ENCODE measurements around the gene NKIRAS1. TPM values are rescaled to one million over a fixed set of nuclear protein-coding genes. Genes with fewer than 3 reads are reported as not detected.

Gene NKIRAS1
- total and polyA plus RNA-seq, 2 of the 8 experiments (the other 6 are each of a cell fraction or from before 2014, with no cell fraction given): 3.4 to 7.0 TPM

DNA sequence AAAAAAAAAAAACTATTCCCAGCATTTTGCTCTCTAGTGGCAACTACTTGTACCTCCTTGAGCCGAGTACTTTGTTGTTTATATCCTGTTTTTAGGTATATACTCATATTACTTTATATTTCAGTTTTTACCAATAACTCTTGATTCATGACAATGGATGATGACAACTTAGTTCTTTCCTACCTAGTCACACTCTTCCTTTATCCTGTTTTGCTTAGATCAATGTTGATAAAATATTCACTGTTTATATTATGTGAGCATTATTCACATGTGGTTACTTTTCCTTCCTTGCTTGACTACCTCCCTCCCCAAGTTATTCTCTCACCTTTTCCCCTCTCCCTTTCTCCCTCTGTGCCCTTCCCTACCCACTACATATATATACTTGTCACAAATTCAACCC is 53.7 kb downstream of the NKIRAS1 start:
- no peaks in the 10 kb centered on the region for H3K27me3 ChIP-seq (replicated peaks in 1 of 4; ENCODE audit: control insufficient read depth in 3 of 4, extremely low read depth in 1 of 4, insufficient read depth in 3 of 4, low read length in 3 of 4)
- peaks cover 0 to 3% (median 0%) of the 10 kb centered on the region in 4 experiments; a peak in 1 of 8 replicates for H3K36me3 ChIP-seq (ENCODE audit: control insufficient read depth in 2 of 4, insufficient read depth in 4 of 4, low read length in 3 of 4)
- H3K18ac ChIP-seq (ENCODE audit: extremely low read depth, low read length): no peak overlapping the region
- no peaks in the 10 kb centered on the region for H3K9me3 ChIP-seq (ENCODE audit: insufficient read depth in 2 of 2, low read depth in 1 of 2, low read length in 1 of 2)
- H4K20me1 ChIP-seq (replicated peaks in 1 of 2; ENCODE audit: control insufficient read depth in 1 of 2, insufficient read depth in 2 of 2, low read length in 2 of 2): peaks cover 17 to 19% of the 10 kb centered on the region in 2 experiments
- no peak overlapping the region for H3K14ac ChIP-seq (ENCODE audit: insufficient read length)
- H4K5ac ChIP-seq (ENCODE audit: insufficient read length, low read depth, low read length): no peak overlapping the region
- no peak overlapping the region for H3K4me2 ChIP-seq (ENCODE audit: insufficient read depth in 1 of 2, low read depth in 2 of 2, low read length in 2 of 2)
- H2BK12ac ChIP-seq (ENCODE audit: low read depth, low read length): no peak overlapping the region
- no peak overlapping the region for H4K8ac ChIP-seq (ENCODE audit: extremely low read depth, insufficient read depth, low read length)
- no peak overlapping the region for H2AFZ ChIP-seq (ENCODE audit: low read length)
- CTCF ChIA-PET (ENCODE audit: partially characterized antibody): interaction anchor here (0.7 to 1.6 kb wide), 3 partner anchors 29 to 71 kb away, joined by 3 to 9 read pairs (median 3); partner anchors contain the start of genes NKIRAS1 and RPL15
- no peak overlapping the region for H4K91ac ChIP-seq (replicated peaks; ENCODE audit: insufficient read length, low read length)
- no peak overlapping the region for H2BK120ac ChIP-seq (replicated peaks; ENCODE audit: low read depth, low read length)
- no peak overlapping the region for H2BK20ac ChIP-seq (ENCODE audit: low read length)
- H2BK5ac ChIP-seq (ENCODE audit: low read depth, low read length): no peak overlapping the region
- no peak for FAIRE-seq
- POLR2A ChIA-PET (ENCODE audit: partially characterized antibody): interaction anchor here (2.3 to 4.1 kb wide), 2 partner anchors 52 to 54 kb away, joined by 7 to 13 read pairs; partner anchors contain the start of genes NKIRAS1 and RPL15
- H3K9ac ChIP-seq (replicated peaks in 1 of 4; ENCODE audit: extremely low read depth in 1 of 4, low read depth in 3 of 4, low read length in 3 of 4): no peak overlapping the region
- TF ChIP-seq ZNF274 (IDR thresholded peaks at IDR 0.05; ENCODE audit: borderline replicate concordance, extremely low read depth, low read length) (no peak), HDAC6 (IDR thresholded peaks at IDR 0.05; ENCODE audit: low read depth, low read length) (no peak), CHD2 (IDR thresholded peaks at IDR 0.05; ENCODE audit: low read length) (no peak), SP4 (IDR thresholded peaks at IDR 0.05; ENCODE audit: low read length) (no peak), HDAC2 (IDR thresholded peaks at IDR 0.05; ENCODE audit: borderline replicate concordance in 1 of 2, low read depth in 2 of 2, low read length in 2 of 2) (no peak), GTF2F1 (IDR thresholded peaks at IDR 0.05; ENCODE audit: borderline replicate concordance, low read depth, low read length) (no peak), TCF12 (IDR thresholded peaks at IDR 0.05; ENCODE audit: low read depth, low read length) (no peak), POLR2AphosphoS5 (IDR thresholded peaks at IDR 0.05; ENCODE audit: low read depth, low read length) (no peak), YY1 (IDR thresholded peaks at IDR 0.05; ENCODE audit: low read depth, low read length) (no peak), POU5F1 (IDR thresholded peaks at IDR 0.05; ENCODE audit: low read depth, low read length) (no peak)
- H3K4me3 ChIP-seq (ENCODE audit: extremely low read depth in 1 of 4, insufficient read depth in 2 of 4, low read depth in 3 of 4, low read length in 4 of 4): no peak overlapping the region
- no peak overlapping the region for H3K4ac ChIP-seq (replicated peaks; ENCODE audit: insufficient read length, low read depth, low read length)
- peaks cover 0 to 90% of the 10 kb centered on the region in 2 experiments; a peak in 2 of 4 replicates for H3K79me2 ChIP-seq (ENCODE audit: control insufficient read depth in 1 of 2, insufficient read depth in 2 of 2, low read length in 2 of 2)
- H3K79me1 ChIP-seq (ENCODE audit: low read depth, low read length): no peaks in the 10 kb centered on the region
- no peak overlapping the region for H2AK5ac ChIP-seq (ENCODE audit: low read depth, low read length)
- no peaks in the 10 kb centered on the region; the same call in 1 of the 2 replicates for H3K23me2 ChIP-seq (ENCODE audit: low read depth, low read length)
- H3K56ac ChIP-seq (replicated peaks; ENCODE audit: insufficient read length, low read depth, low read length): no peak overlapping the region
- H2BK15ac ChIP-seq (ENCODE audit: low read length): no peak overlapping the region
- 95% methylated on average over 1 of the region's 1 CpG; no CpG with 5 or more reads in 1 of the 2 experiments for WGBS, 2 experiments (ENCODE audit: extremely low coverage in 1 of 2, insufficient coverage in 1 of 2, insufficient read length in 1 of 2, insufficient replicate concordance in 2 of 2, low coverage in 1 of 2, low lambda C conversion rate in 2 of 2, missing lambda C conversion rate in 1 of 2)
- no peak overlapping the region for H3K23ac ChIP-seq (ENCODE audit: insufficient read length)
- H3K27ac ChIP-seq (ENCODE audit: low read depth, low read length): no peak overlapping the region
- H3K4me1 ChIP-seq (replicated peaks in 1 of 4; ENCODE audit: control insufficient read depth in 3 of 4, insufficient read depth in 4 of 4, low read length in 3 of 4): peaks cover 5 to 19% (median 14%) of the 10 kb centered on the region in 4 experiments
- DNase-seq (ENCODE audit: low read depth in 1 of 2, low spot score in 2 of 2): no peak

Data from H1 (cell line).